ENCODE results near the gene JSRP1. TPM values are rescaled to one million over a fixed set of nuclear protein-coding genes. Genes with fewer than 3 reads are reported as not detected.

JSRP1 gene
- under 1 TPM in 1 of 2 donors, not detected in 1; 0.25 TPM for total RNA-seq
- polyA plus RNA-seq, result under 1 TPM; 0.39 to 0.45 TPM

DNA sequence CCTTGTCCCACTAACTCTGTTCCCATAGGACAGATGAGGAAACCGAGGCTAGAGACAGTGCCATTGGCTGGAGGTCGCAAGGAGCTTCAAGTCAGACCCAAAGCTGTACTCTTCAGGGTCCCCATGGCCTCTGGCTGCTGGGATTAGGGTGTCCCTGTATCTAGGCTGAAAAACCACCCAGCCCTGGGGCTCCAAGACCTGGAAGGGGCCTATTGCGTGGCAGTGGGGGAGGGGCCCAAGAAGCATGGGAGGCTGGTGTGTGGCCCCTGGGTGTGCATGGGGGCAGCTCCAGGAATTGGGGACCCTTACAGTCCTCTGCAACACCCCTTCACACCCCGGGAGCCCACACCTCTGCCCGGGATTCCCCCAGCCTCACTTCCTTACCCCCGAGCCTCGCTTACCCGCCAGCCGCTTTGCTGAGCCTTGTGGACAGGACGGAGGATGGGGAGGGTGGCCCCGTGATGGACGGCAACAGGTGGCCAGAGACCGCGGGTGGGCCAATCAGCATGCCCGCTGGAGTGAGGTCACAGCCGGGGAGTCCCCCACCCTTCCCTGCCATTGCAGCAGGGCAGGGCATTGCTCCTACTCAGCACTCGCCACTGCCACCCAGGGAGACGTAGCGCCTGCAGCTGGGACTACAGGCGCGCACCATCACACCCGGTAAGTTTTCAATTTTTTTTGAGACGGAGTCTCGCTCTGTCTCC, at the start of gene JSRP1:
Gene JSRP1 (minus strand): TSS at position 436 of the 704 bp plus-strand sequence. CDS start 1,103 bp downstream, outside the sequence.
- TF ChIP-seq YY1 (IDR thresholded peaks at IDR 0.05) (no peak), JUND (IDR thresholded peaks at IDR 0.05) (no peak), ZBTB33 (IDR thresholded peaks at IDR 0.05) (no peak), MAX (IDR thresholded peaks at IDR 0.05) (no peak), TAF1 (conservative IDR thresholded peaks at IDR 0.05) (no peak), CTCF (IDR thresholded peaks at IDR 0.05; ENCODE audit: low read depth, low read length, missing input control) (no peak), NR2F2 (IDR thresholded peaks at IDR 0.05) (no peak), HNF4A (conservative IDR thresholded peaks at IDR 0.05) (no peak), FOXA1 (IDR thresholded peaks at IDR 0.05) (no peak), RAD21 (IDR thresholded peaks at IDR 0.05) (no peak), RXRA (IDR thresholded peaks at IDR 0.05) (no peak), ATF3 (IDR thresholded peaks at IDR 0.05) (no peak), FOXA2 (IDR thresholded peaks at IDR 0.05) (no peak), EGR1 (IDR thresholded peaks at IDR 0.05; ENCODE audit: low read depth in 2 of 2) (no peak), SP1 (IDR thresholded peaks at IDR 0.05) (no peak), HNF4G (IDR thresholded peaks at IDR 0.05) (no peak), GABPA (IDR thresholded peaks at IDR 0.05 in 1 of 2, conservative IDR thresholded peaks at IDR 0.05 in 1 of 2) (no peak), REST (IDR thresholded peaks at IDR 0.05) (no peak)
- 77% methylated on average over 24 of the region's 24 CpGs for WGBS
- Histone ChIP-seq H3K4me1 (ENCODE audit: control insufficient read depth in 4 of 4, insufficient read depth in 4 of 4, low read length in 3 of 4) (peaks cover 7 to 30% (median 15%) of the 10 kb centered on the region in 4 donors), H3K27ac (ENCODE audit: low read depth in 1 of 2, low read length in 2 of 2) (no peak within 1 kb of the TSS), H3K27me3 (ENCODE audit: control insufficient read depth in 4 of 4, insufficient read depth in 4 of 4, low read length in 3 of 4) (peaks cover 0 to 22% (median 1%) of the 10 kb centered on the region in 4 donors), H3K4me3 (ENCODE audit: low read depth in 1 of 3, low read length in 3 of 3) (no peak within 1 kb of the TSS), H3K9ac (ENCODE audit: low read depth in 1 of 2, low read length in 2 of 2) (no peak within 1 kb of the TSS), H3K36me3 (ENCODE audit: control insufficient read depth in 4 of 4, insufficient read depth in 3 of 4, low read depth in 1 of 4, low read length in 3 of 4) (no peaks in the 10 kb centered on the region), H3K9me3 (ENCODE audit: control insufficient read depth in 4 of 4, low read length in 3 of 4) (no peaks in the 10 kb centered on the region)
- DNase-seq (ENCODE audit: low spot score), result no peak
